Memory B cell (primary cell): ENCODE measurements around the gene PTPRD.
"Not testable (repeated sequence)": the region's sequence is repeated elsewhere in the genome, so short reads cannot be mapped to it uniquely, and the experiment has no call there.

Source experiments
- ATAC-seq: fragments of 150-1000 bp; cut with Tn5 transposase; 2 replicates; pipeline ENCODE4 v1.10.0; 2021; ENCODE audit warnings: low read depth, mild to moderate bottlenecking, moderate library complexity
- DNase-seq, 2 donors: peaks; one replicate each; pipeline ENCODE4 v3.0.0; 2022; ENCODE audit warnings: low spot score in 2 of 2
- H3K27ac Mint-ChIP-seq: one replicate; pipeline ENCODE4 v1.8.0; 2022; ENCODE audit warnings: mild to moderate bottlenecking, moderate library complexity, mixed read lengths
- H3K27me3 Mint-ChIP-seq: one replicate; pipeline ENCODE4 v1.8.0; 2022; ENCODE audit warnings: mixed read lengths
- H3K36me3 Mint-ChIP-seq: one replicate; pipeline ENCODE4 v1.8.0; 2022; ENCODE audit warnings: mild to moderate bottlenecking, mixed read lengths
- H3K4me1 Mint-ChIP-seq: one replicate; pipeline ENCODE4 v1.8.0; 2022; ENCODE audit warnings: mixed read lengths
- H3K4me3 Mint-ChIP-seq: one replicate; pipeline ENCODE4 v1.8.0; 2022; ENCODE audit warnings: mild to moderate bottlenecking, moderate library complexity, mixed read lengths
- H3K9me3 Mint-ChIP-seq: one replicate; pipeline ENCODE4 v1.8.0; 2022; ENCODE audit warnings: mixed read lengths

The PTPRD gene

DNA sequence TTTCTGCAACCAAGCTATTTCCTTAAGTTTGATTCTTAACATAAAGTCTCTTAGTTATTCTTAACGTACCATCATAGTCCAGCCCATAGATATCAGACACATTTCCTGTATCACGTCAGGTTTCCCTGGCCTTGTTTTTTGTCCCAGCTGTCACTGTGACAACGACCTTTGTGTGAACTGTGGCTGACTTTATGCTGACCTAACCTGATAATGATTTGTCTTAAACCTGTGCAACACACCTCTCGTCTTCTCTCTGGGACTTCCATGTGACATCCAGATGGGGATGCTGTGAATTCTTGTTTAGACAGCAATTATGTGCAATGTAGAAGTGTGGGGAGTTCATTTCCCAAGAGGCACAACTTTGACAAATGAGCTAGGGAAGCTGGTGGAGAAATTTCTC, 662.8 kb downstream of the PTPRD start:
- Mint-ChIP-seq H3K9me3 (no peaks in the 10 kb centered on the region), H3K27me3 (no peaks in the 10 kb centered on the region), H3K27ac (no peak overlapping the region), H3K4me1 (no peaks in the 10 kb centered on the region), H3K36me3 (no peaks in the 10 kb centered on the region), H3K4me3 (no peak overlapping the region)
- ATAC-seq (no peak), DNase-seq (no peak)

DNA sequence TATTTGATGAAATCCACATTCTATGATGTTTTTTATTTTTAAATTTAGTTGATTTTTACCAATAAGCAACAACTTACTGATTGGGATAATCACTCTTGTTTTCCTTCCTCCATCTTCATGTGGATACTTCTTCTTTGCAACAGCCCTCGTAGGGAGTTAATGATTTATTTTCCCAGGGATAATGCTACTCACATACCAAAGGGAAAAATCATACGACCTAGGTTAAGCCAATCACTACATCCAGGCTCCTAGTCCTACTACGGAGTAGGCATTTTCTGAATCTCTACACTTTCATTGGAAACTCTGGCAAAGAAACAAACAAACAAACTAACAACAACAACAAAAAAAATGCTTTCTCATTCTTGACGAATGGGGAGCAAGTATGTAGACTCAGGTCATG, 663.4 kb downstream of the PTPRD start:
- no peaks in the 10 kb centered on the region for H3K36me3 Mint-ChIP-seq
- no peaks in the 10 kb centered on the region for H3K4me1 Mint-ChIP-seq
- ATAC-seq (no peak), DNase-seq (no peak)
- H3K9me3 Mint-ChIP-seq = no peaks in the 10 kb centered on the region
- H3K4me3 Mint-ChIP-seq = no peak overlapping the region
- H3K27me3 Mint-ChIP-seq = no peaks in the 10 kb centered on the region
- H3K27ac Mint-ChIP-seq = no peak overlapping the region

DNA sequence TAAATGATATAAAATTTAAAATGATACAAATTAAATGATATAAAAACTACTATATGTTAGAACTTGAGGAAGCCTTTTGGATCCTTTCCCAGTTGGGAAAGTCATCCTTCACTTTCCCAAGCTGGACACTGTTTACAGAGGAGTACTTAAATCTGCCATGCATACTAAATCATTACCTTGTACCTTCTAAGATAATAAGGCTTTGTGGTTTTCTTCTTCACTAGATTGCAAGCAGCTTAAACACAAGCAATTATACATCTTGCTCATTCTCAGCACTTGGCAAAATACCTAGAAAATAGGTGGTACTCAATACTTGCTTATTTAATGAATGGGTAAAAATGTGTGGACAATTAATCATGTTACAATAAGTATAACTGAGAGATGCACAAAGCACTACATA, 666.8 kb downstream of the PTPRD start:
- H3K27ac Mint-ChIP-seq = no peak overlapping the region
- DNase-seq = no peak
- H3K27me3 Mint-ChIP-seq = no peaks in the 10 kb centered on the region
- H3K4me3 Mint-ChIP-seq = no peak overlapping the region
- H3K36me3 Mint-ChIP-seq = no peaks in the 10 kb centered on the region
- no peaks in the 10 kb centered on the region for H3K9me3 Mint-ChIP-seq
- ATAC-seq = no peak
- no peaks in the 10 kb centered on the region for H3K4me1 Mint-ChIP-seq

DNA sequence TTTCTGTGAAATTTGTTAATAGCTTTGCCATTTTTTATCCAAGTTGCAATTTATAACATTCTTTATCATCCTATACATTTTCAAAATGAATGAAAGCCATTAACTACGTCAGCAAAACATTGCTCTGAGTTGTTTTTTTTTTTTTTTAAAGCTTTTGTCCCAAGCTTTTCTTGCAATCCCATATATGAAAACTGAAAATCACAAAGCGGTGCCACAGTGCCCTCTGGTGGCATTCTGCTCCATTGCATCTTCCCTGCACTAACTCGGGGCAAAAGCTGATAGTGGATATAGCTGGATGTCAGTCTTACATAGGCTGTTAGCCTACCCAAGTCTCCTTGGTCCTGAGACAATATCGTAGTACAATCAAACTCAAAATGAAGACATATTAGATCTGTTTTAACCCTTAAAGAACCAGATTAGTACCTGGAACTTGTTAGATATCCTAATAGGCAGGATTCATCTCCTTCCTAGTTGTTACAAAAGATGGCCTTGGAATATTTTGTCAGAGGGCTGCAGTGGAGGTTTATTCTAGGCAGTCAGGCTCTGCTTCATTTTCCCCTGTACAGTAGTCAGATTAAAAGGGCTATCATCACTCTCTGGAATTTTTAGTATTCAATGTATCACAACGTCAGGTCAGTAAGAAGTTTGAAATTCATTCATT, 669.9 kb downstream of the PTPRD start:
- Mint-ChIP-seq H3K27me3 (no peaks in the 10 kb centered on the region), H3K4me3 (no peak overlapping the region), H3K9me3 (no peaks in the 10 kb centered on the region), H3K36me3 (no peaks in the 10 kb centered on the region), H3K4me1 (no peaks in the 10 kb centered on the region), H3K27ac (no peak overlapping the region)
- ATAC-seq (peak; percentile 44), DNase-seq (peak; percentile 32 to 37)

DNA sequence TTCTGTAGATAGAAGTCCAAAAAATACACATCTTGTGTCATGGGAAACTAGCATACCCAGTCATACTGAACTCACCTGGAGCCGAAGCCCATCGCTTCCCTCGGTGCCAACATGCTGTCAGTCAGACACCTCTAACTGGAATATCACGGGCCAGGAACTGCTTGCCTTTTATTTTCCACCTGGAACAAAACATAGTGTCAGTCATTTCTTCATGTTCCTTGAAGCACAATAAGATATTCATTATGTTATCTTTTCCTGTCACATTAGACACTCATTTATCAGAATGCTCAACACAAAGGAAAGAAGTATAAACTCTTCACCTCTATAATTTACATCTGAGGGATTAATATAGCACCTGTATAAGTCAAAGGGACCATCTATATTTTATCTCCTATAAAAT, 674.4 kb downstream of the PTPRD start:
- DNase-seq = no peak
- H3K9me3 Mint-ChIP-seq = no peaks in the 10 kb centered on the region
- no peak for ATAC-seq
- H3K4me3 Mint-ChIP-seq = no peak overlapping the region
- no peaks in the 10 kb centered on the region for H3K4me1 Mint-ChIP-seq
- no peak overlapping the region for H3K27ac Mint-ChIP-seq
- no peaks in the 10 kb centered on the region for H3K36me3 Mint-ChIP-seq
- H3K27me3 Mint-ChIP-seq = no peaks in the 10 kb centered on the region

DNA sequence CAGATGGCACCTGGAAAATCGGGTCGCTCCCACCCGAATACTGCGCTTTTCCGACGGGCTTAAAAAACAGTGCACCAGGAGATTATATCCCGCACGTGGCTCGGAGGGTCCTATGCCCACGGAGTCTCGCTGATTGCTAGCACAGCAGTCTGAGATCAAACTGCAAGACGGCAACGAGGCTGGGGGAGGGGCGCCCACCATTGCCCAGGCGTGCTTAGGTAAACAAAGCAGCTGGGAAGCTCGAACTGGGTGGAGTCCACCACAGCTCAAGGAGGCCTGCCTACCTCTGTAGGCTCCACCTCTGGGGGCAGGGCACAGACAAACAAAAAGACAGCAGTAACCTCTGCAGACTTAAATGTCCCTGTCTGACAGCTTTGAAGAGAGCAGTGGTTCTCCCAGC, 681.3 kb downstream of the PTPRD start:
- not testable (repeated sequence) for H3K4me3 Mint-ChIP-seq, H3K27ac Mint-ChIP-seq, H3K27me3 Mint-ChIP-seq, ATAC-seq, H3K9me3 Mint-ChIP-seq, H3K4me1 Mint-ChIP-seq, H3K36me3 Mint-ChIP-seq, DNase-seq

DNA sequence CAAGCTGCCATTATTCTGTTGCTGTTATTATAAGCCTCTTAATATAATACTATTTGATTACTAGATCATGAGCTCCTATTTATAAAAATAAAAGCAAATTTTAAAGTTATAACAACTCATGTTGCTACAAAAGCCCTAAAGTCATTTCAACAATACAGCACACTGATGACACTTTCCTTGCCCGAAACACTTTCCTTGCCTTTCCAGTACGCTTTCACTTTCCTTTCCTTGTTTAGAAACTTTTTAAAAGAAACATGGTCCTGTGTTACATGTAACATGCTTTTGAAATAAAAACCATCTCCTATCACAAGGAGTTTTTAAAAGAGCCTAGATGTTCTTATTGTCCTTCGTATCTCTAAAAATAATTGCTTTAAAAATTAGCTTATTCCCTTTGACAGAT, 688.4 kb downstream of the PTPRD start:
- H3K36me3 Mint-ChIP-seq = no peaks in the 10 kb centered on the region
- no peak for ATAC-seq
- H3K9me3 Mint-ChIP-seq = no peaks in the 10 kb centered on the region
- H3K4me3 Mint-ChIP-seq = no peak overlapping the region
- H3K27ac Mint-ChIP-seq = no peak overlapping the region
- H3K4me1 Mint-ChIP-seq = peaks cover 4% of the 10 kb centered on the region
- no peaks in the 10 kb centered on the region for H3K27me3 Mint-ChIP-seq
- no peak for DNase-seq

DNA sequence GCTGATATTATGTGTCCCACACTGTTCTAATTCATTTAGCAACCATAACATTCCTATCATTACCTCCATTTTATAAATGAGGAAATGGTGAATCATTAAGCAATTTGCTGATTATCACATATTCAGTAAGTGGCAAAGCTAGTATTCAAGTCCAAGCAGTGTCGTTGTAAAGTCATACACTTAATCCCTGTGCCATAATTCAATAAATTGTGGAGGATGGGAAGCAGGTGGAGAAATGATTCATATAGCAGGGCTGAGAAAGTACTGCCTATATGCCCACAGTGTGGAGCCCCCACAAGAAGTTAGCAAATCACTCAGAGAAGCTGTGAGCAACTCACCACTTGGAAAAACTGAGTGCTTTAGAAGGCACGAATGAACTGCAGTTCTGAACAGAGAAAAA, 691.0 kb downstream of the PTPRD start:
- no peak overlapping the region for H3K4me3 Mint-ChIP-seq
- H3K27ac Mint-ChIP-seq = no peak overlapping the region
- DNase-seq (no peak), ATAC-seq (no peak)
- no peaks in the 10 kb centered on the region for H3K9me3 Mint-ChIP-seq
- peaks cover 4% of the 10 kb centered on the region for H3K4me1 Mint-ChIP-seq
- H3K27me3 Mint-ChIP-seq = no peaks in the 10 kb centered on the region
- H3K36me3 Mint-ChIP-seq = no peaks in the 10 kb centered on the region

DNA sequence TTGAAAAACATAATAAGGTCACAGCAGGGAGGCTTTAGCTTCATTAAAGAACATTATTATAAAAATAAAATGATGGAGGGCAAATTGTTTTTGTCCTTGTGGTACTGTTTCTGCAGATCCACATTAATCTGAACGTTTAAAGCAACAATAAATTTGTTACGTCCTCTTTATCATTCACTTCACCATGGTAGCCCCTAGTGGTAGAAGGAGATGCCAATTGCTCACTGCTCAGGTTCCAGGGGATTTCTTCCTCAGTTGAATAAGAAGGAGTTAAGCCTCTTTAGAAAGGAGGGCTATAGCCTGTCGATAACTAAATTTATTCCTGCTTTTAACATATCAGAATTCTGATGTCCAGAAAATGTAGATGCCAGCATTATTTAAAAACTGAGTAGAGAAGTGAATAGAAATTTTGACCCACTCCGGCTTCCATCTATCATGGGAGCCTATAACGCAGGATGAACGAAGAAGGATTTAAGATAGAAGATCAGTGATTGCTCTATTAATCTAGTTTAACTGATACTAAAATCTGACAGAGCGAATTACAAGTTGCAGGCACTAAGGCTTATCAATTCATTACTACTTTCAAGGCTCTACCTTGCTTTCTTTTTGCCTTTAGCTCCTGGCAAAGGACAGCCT, 692.3 kb downstream of the PTPRD start:
- H3K4me3 Mint-ChIP-seq = no peak overlapping the region
- H3K9me3 Mint-ChIP-seq = peaks cover 2% of the 10 kb centered on the region
- no peak overlapping the region for H3K27ac Mint-ChIP-seq
- no peaks in the 10 kb centered on the region for H3K36me3 Mint-ChIP-seq
- H3K4me1 Mint-ChIP-seq = peaks cover 4% of the 10 kb centered on the region
- ATAC-seq (no peak), DNase-seq (no peak)
- no peaks in the 10 kb centered on the region for H3K27me3 Mint-ChIP-seq

DNA sequence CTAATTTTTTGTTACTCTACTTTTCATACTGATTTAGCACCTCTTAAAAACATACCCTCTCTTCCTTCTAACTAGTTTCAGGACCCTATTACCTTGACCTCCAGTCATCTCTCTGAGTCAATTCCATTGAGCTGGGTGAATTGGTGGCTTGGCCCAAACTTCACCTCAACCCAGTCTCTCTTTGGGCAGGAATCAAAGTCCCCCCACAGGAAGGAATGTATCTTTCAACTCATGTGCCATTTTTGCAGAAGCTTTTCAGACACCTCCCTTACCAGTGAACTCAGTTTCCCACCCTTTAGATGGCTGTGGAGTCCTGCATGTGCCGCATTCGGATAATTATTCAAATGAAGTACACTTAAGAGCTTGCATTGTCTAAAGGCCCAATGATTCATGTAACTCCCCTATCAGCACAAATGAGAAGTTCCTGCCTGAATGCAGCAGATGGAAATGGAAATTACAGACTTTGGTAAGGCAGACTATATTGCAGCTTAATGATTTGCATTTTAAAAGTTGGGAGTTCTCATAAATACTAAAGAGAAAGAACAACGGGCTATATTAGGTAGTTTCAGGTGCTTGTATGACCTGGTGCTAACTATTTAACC, 693.5 kb downstream of the PTPRD start:
- DNase-seq = no peak

DNA sequence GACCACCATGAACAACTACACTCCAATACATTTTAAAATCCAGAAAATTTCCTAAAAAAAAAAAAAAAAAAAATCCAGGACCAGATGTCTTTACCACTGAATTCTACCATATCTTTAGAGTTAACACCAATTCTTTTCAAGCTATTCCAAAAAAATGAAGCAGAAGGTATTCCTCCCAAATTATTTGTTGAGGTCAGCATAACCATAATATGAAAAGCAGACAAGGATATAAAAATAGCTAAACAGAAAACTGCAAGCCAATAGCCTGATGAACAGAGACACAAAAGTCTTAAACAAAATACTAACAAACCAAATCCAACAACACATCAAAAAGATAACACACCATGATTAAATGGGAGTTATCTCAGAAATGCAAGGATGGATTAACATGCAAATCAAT, 695.4 kb downstream of the PTPRD start:
- no peak for DNase-seq
- no peak for ATAC-seq
- no peak overlapping the region for H3K27ac Mint-ChIP-seq
- peaks cover 3% of the 10 kb centered on the region for H3K9me3 Mint-ChIP-seq
- H3K4me3 Mint-ChIP-seq = no peak overlapping the region
- H3K27me3 Mint-ChIP-seq = no peaks in the 10 kb centered on the region
- H3K4me1 Mint-ChIP-seq = no peaks in the 10 kb centered on the region
- H3K36me3 Mint-ChIP-seq = no peaks in the 10 kb centered on the region

More for the DNA sequence above, 693.5 kb downstream of the PTPRD start:
- Mint-ChIP-seq H3K36me3 (no peaks in the 10 kb centered on the region), H3K4me3 (no peak overlapping the region), H3K9me3 (peaks cover 3% of the 10 kb centered on the region), H3K4me1 (peaks cover 2% of the 10 kb centered on the region), H3K27ac (no peak overlapping the region), H3K27me3 (no peaks in the 10 kb centered on the region)
- ATAC-seq = no peak

DNA sequence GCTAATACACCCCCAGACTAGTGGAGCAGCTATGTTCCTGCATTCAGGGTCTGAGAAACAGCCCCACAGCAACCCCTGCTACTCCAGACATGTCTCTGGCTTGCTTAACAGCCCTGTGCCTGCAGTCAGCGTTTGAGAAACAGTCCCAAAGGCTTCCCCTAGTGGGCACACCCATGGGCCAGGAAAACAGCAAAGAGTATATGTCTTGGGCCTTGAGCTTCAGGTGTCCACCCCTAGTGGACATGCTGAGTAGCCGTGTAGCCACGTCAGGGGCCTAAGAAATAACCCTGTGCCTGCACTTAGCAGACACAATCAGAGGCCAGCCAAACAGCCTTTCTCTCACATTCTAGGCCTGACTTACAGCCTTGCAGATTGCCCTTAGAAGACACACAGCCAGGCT, 698.6 kb downstream of the PTPRD start:
- Mint-ChIP-seq H3K27me3 (no peaks in the 10 kb centered on the region), H3K27ac (no peak overlapping the region), H3K4me3 (no peak overlapping the region), H3K4me1 (no peaks in the 10 kb centered on the region), H3K36me3 (no peaks in the 10 kb centered on the region), H3K9me3 (peaks cover 3% of the 10 kb centered on the region)
- no peak for ATAC-seq
- no peak for DNase-seq

DNA sequence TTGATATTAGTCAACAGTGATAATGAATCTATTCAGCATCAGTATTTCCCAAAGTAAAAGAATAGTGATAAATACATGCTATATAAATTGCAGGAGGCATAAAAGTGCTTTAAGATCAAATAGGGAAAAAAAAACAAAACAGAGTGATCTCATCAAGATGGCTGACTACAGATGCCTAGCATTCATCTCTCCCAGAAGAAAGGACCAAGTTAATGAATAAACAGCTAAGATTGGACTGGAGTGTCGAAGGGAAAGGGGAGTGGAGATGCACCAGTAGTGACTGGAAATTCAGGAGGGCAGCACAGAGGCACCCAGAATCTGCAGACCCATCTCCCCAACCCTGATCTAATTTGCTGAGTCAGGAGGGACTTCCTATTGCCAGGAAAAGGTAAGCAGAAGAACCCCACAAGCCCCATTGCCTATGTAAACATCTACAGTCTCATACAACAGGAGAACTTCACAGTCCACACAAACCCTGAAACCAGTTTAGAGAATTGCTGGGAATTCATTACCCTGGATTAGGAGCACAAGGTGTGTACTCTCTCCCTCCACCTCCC, 699.4 kb downstream of the PTPRD start:
- DNase-seq (no peak), ATAC-seq (no peak)
- Mint-ChIP-seq H3K27me3 (no peaks in the 10 kb centered on the region), H3K4me1 (no peaks in the 10 kb centered on the region), H3K36me3 (no peaks in the 10 kb centered on the region), H3K4me3 (no peak overlapping the region), H3K9me3 (peaks cover 3% of the 10 kb centered on the region), H3K27ac (no peak overlapping the region)

DNA sequence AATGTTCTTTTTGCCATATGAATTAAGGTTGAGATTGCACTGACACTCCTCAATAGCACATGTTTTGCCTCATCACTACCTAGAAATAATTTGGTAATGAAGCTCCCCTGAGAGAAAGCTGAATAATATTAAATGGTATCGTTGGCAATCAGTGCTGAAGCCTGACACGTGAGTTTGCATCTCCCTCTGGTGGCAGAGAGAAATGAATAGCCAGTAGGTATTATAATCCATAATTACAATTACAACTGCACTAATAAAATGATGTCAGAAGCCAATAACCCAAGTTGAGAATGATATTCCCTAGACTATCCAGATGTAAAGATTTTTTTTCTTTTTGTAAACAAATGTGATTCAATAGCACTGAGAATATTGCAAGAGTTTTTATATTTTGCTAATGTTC, 700.3 kb downstream of the PTPRD start:
- no peaks in the 10 kb centered on the region for H3K4me1 Mint-ChIP-seq
- H3K27me3 Mint-ChIP-seq = no peaks in the 10 kb centered on the region
- ATAC-seq (no peak), DNase-seq (no peak)
- H3K27ac Mint-ChIP-seq = no peak overlapping the region
- H3K36me3 Mint-ChIP-seq = no peaks in the 10 kb centered on the region
- no peak overlapping the region for H3K4me3 Mint-ChIP-seq
- peaks cover 3% of the 10 kb centered on the region for H3K9me3 Mint-ChIP-seq
